Skeletal muscle tissue (tissue), 4 donors: ENCODE data around the gene DGKG. TPM values are rescaled to one million over a fixed set of nuclear protein-coding genes. Genes with fewer than 3 reads are reported as not detected.

Source experiments
- H3K27ac ChIP-seq: one replicate; pipeline ENCODE4 v1.7.0; 2013; ENCODE audit warnings: mild to moderate bottlenecking, low read depth, low read length, inconsistent platforms
- H3K27me3 ChIP-seq, 3 donors: one replicate each; pipeline ENCODE4 v1.7.0; 2013; ENCODE audit warnings: low read length in 3 of 3; ENCODE audit not compliant: control insufficient read depth in 3 of 3, insufficient read depth in 3 of 3
- H3K36me3 ChIP-seq, 3 donors: one replicate each; pipeline ENCODE4 v1.7.0; 2013; ENCODE audit warnings: low read length in 3 of 3; ENCODE audit not compliant: control insufficient read depth in 3 of 3, insufficient read depth in 3 of 3
- H3K4me1 ChIP-seq, 3 donors: one replicate each; pipeline ENCODE4 v1.7.0; 2013; ENCODE audit warnings: low read length in 3 of 3, mild to moderate bottlenecking in 3 of 3; ENCODE audit not compliant: control insufficient read depth in 3 of 3, insufficient read depth in 3 of 3
- H3K4me3 ChIP-seq, 3 donors: one replicate each; pipeline ENCODE4 v1.7.0; 2013; ENCODE audit warnings: low read length in 3 of 3
- H3K9ac ChIP-seq, 3 donors: one replicate each; pipeline ENCODE4 v1.7.0; 2013; ENCODE audit warnings: low read length in 3 of 3, mild to moderate bottlenecking in 3 of 3, moderate library complexity in 2 of 3, low read depth in 1 of 3
- H3K9me3 ChIP-seq, 3 donors: one replicate each; pipeline ENCODE4 v1.7.0; 2013; ENCODE audit warnings: low read length in 3 of 3; ENCODE audit not compliant: control insufficient read depth in 3 of 3
- total RNA-seq: library from RNA; depleted of rRNA; stranded (reverse); fragments of >200 nt; gene quantifications from one replicate; pipeline ENCODE4 v1.2.3, GENCODE V29; 2014
- donor health status: Osteomylitis.

DGKG gene
- total RNA-seq, 1 donor from 2014 or later: 2.6 TPM

GRCh38 chr3:186305286-186305685, 56.7 kb downstream of the DGKG start:
- Histone ChIP-seq H3K36me3 (no peaks in the 10 kb centered on the region), H3K27me3 (peaks cover 0 to 11% (median 6%) of the 10 kb centered on the region in 3 donors), H3K27ac (no peak overlapping the region), H3K4me3 (no peak overlapping the region), H3K4me1 (no peaks in the 10 kb centered on the region), H3K9me3 (no peaks in the 10 kb centered on the region), H3K9ac (no peak overlapping the region)

- Histone ChIP-seq H3K27me3 (peaks cover 0 to 11% (median 6%) of the 10 kb centered on the region in 3 donors), H3K4me3 (no peak overlapping the region), H3K4me1 (no peaks in the 10 kb centered on the region), H3K36me3 (no peaks in the 10 kb centered on the region), H3K27ac (no peak overlapping the region), H3K9ac (no peak overlapping the region), H3K9me3 (no peaks in the 10 kb centered on the region)
Observed at GRCh38 chr3:186303965-186304364, 58.1 kb downstream of the DGKG start.

GRCh38 chr3:186299327-186299726, 62.7 kb downstream of the DGKG start:
- Histone ChIP-seq H3K27ac (no peak overlapping the region), H3K4me3 (no peak overlapping the region), H3K9me3 (no peaks in the 10 kb centered on the region), H3K4me1 (no peaks in the 10 kb centered on the region), H3K9ac (no peak overlapping the region), H3K36me3 (no peaks in the 10 kb centered on the region), H3K27me3 (peaks cover 0 to 10% (median 6%) of the 10 kb centered on the region in 3 donors)

- Histone ChIP-seq H3K9me3 (no peaks in the 10 kb centered on the region), H3K9ac (no peak overlapping the region), H3K27ac (no peak overlapping the region), H3K36me3 (no peaks in the 10 kb centered on the region), H3K27me3 (peaks cover 0 to 7% (median 3%) of the 10 kb centered on the region in 3 donors), H3K4me3 (no peak overlapping the region), H3K4me1 (no peaks in the 10 kb centered on the region)
Observed at GRCh38 chr3:186298876-186299275, 63.2 kb downstream of the DGKG start.

GRCh38 chr3:186290796-186291195, 71.2 kb downstream of the DGKG start:
- Histone ChIP-seq H3K27me3 (no peaks in the 10 kb centered on the region), H3K4me3 (no peak overlapping the region), H3K4me1 (peaks cover 0 to 5% (median 0%) of the 10 kb centered on the region in 3 donors), H3K27ac (no peak overlapping the region), H3K36me3 (no peaks in the 10 kb centered on the region), H3K9ac (no peak overlapping the region), H3K9me3 (no peaks in the 10 kb centered on the region)

- Histone ChIP-seq H3K9me3 (no peaks in the 10 kb centered on the region), H3K27me3 (no peaks in the 10 kb centered on the region), H3K36me3 (no peaks in the 10 kb centered on the region), H3K27ac (no peak overlapping the region), H3K9ac (no peak overlapping the region), H3K4me1 (peaks cover 0 to 5% (median 0%) of the 10 kb centered on the region in 3 donors), H3K4me3 (no peak overlapping the region)
Observed at GRCh38 chr3:186287711-186288110, 74.3 kb downstream of the DGKG start.

- Histone ChIP-seq H3K4me1 (peaks cover 0 to 5% (median 0%) of the 10 kb centered on the region in 3 donors), H3K9ac (no peak overlapping the region), H3K27me3 (no peaks in the 10 kb centered on the region), H3K36me3 (no peaks in the 10 kb centered on the region), H3K9me3 (no peaks in the 10 kb centered on the region), H3K27ac (no peak overlapping the region), H3K4me3 (no peak overlapping the region)
Observed at GRCh38 chr3:186286114-186286513, 75.9 kb downstream of the DGKG start.

GRCh38 chr3:186284661-186285060, 77.4 kb downstream of the DGKG start:
- no peak overlapping the region for H3K27ac ChIP-seq
- H3K9me3 ChIP-seq: no peaks in the 10 kb centered on the region
- no peak overlapping the region for H3K4me3 ChIP-seq
- H3K4me1 ChIP-seq: peaks cover 0 to 5% (median 0%) of the 10 kb centered on the region in 3 donors
- H3K9ac ChIP-seq: no peak overlapping the region
- H3K36me3 ChIP-seq: no peaks in the 10 kb centered on the region
- peaks cover 0 to 3% (median 3%) of the 10 kb centered on the region in 3 donors for H3K27me3 ChIP-seq

- Histone ChIP-seq H3K9ac (no peak overlapping the region), H3K27ac (no peak overlapping the region), H3K9me3 (no peaks in the 10 kb centered on the region), H3K4me1 (peaks cover 0 to 5% (median 0%) of the 10 kb centered on the region in 3 donors), H3K4me3 (no peak overlapping the region), H3K27me3 (peaks cover 0 to 3% (median 3%) of the 10 kb centered on the region in 3 donors), H3K36me3 (no peaks in the 10 kb centered on the region)
Observed at GRCh38 chr3:186284349-186284652, 77.7 kb downstream of the DGKG start.

- Histone ChIP-seq H3K9ac (no peak overlapping the region), H3K27ac (no peak overlapping the region), H3K27me3 (peaks cover 0 to 3% (median 3%) of the 10 kb centered on the region in 3 donors), H3K9me3 (no peaks in the 10 kb centered on the region), H3K4me1 (peaks cover 0 to 5% (median 0%) of the 10 kb centered on the region in 3 donors), H3K36me3 (no peaks in the 10 kb centered on the region), H3K4me3 (no peak overlapping the region)
Observed at GRCh38 chr3:186283651-186284348, 78.2 kb downstream of the DGKG start.
